Calu3 (cell line): ENCODE measurements around the gene ITPKB. TPM values are rescaled to one million over a fixed set of nuclear protein-coding genes. Genes with fewer than 3 reads are reported as not detected.
A peak's percentile ranks its signal among the peaks of the same experiment; 100 is the strongest.

Source experiments
- BruUV-seq: library from RNA; stranded (reverse); fragments of 400-500 nt; replicated peaks from 2 replicates; lab custom pipeline; 2021; lab: Mats Ljungman, UMichigan
- CTCF ChIA-PET: fragments of 300-600 bp; sonication (Branson Sonifier 250); formaldehyde crosslinking; loops from one replicate; lab custom pipeline; 2022; ENCODE audit warnings: antibody characterized with exemption; lab: Charles Lee
- DNase-seq: peaks from one replicate; pipeline ENCODE4 v3.0.0; 2022
- H3K27ac Mint-ChIP-seq: one replicate; pipeline ENCODE4 v1.8.0; 2022; ENCODE audit warnings: mixed read lengths; ENCODE audit not compliant: unreplicated experiment
- H3K27me3 Mint-ChIP-seq: one replicate; pipeline ENCODE4 v1.8.0; 2022; ENCODE audit warnings: mixed read lengths; ENCODE audit not compliant: unreplicated experiment
- H3K36me3 Mint-ChIP-seq: one replicate; pipeline ENCODE4 v1.8.0; 2022; ENCODE audit warnings: mild to moderate bottlenecking, moderate library complexity, mixed read lengths; ENCODE audit not compliant: insufficient read depth, unreplicated experiment
- H3K4me1 Mint-ChIP-seq: one replicate; pipeline ENCODE4 v1.8.0; 2022; ENCODE audit warnings: mild to moderate bottlenecking, low read depth, mixed read lengths; ENCODE audit not compliant: unreplicated experiment
- H3K4me3 Mint-ChIP-seq: one replicate; pipeline ENCODE4 v1.8.0; 2022; ENCODE audit warnings: mild to moderate bottlenecking, low read depth, moderate library complexity, mixed read lengths; ENCODE audit not compliant: unreplicated experiment
- H3K9me3 Mint-ChIP-seq: one replicate; pipeline ENCODE4 v1.8.0; 2022; ENCODE audit warnings: low read depth, mixed read lengths; ENCODE audit not compliant: unreplicated experiment
- CTCF ChIP-seq: fragments of 200-600 bp; IDR thresholded peaks from one replicate; pipeline ENCODE4 v1.8.0; 2022; ENCODE audit warnings: antibody characterized with exemption; ENCODE audit not compliant: unreplicated experiment
- intact Hi-C: fragments of 100-400 bp; cut with micrococcal nuclease; formaldehyde crosslinking; loops from one replicate; pipeline ENCODE4 v1.10.0; 2022; ENCODE audit not compliant: unreplicated experiment
- total RNA-seq: library from RNA; stranded (reverse); gene quantifications from 2 replicates; pipeline ENCODE4 v1.2.3, GENCODE V29; 2022

The ITPKB gene
- total RNA-seq, 1 experiment from 2014 or later, result 11.8 TPM

- Mint-ChIP-seq H3K9me3 (no peaks in the 10 kb centered on the region), H3K27ac (peak overlapping the region; percentile 97), H3K4me3 (peak overlapping the region; percentile 84), H3K4me1 (peaks cover under 1% of the 10 kb centered on the region), H3K36me3 (peaks cover 15% of the 10 kb centered on the region), H3K27me3 (no peaks in the 10 kb centered on the region)
- no peak for TF ChIP-seq CTCF
- CTCF ChIA-PET, result interaction anchor here (0.7 kb wide), 1 partner anchor 169 kb away, joined by 4 read pairs; no protein-coding TSS in a partner anchor
- BruUV-seq, result no TSS peak
- no peak for DNase-seq
- intact Hi-C loops, result no loop called here
Observed at GRCh38 chr1:226702318-226702956, 36.6 kb downstream of the ITPKB start.

GRCh38 chr1:226700861-226701260 is 38.2 kb downstream of the ITPKB start:
- H3K9me3 Mint-ChIP-seq, result no peaks in the 10 kb centered on the region
- DNase-seq, result no peak
- peaks cover 8% of the 10 kb centered on the region for H3K4me1 Mint-ChIP-seq
- no peaks in the 10 kb centered on the region for H3K27me3 Mint-ChIP-seq
- no TSS peak for BruUV-seq
- H3K36me3 Mint-ChIP-seq, result peaks cover 15% of the 10 kb centered on the region
- TF ChIP-seq CTCF, result no peak
- CTCF ChIA-PET, result interaction anchor here (0.5 to 1.2 kb wide), 2 partner anchors 14 to 99 kb away, joined by 3 to 4 read pairs; no protein-coding TSS in a partner anchor
- intact Hi-C loops, result no loop called here
- no peak overlapping the region for H3K4me3 Mint-ChIP-seq
- no peak overlapping the region for H3K27ac Mint-ChIP-seq

- no peak overlapping the region for H3K4me3 Mint-ChIP-seq
- DNase-seq, result no peak
- H3K9me3 Mint-ChIP-seq, result no peaks in the 10 kb centered on the region
- no peak overlapping the region for H3K27ac Mint-ChIP-seq
- intact Hi-C loops, result no loop called here
- peaks cover 8% of the 10 kb centered on the region for H3K4me1 Mint-ChIP-seq
- no peak for TF ChIP-seq CTCF
- H3K27me3 Mint-ChIP-seq, result no peaks in the 10 kb centered on the region
- BruUV-seq, result no TSS peak
- peaks cover 15% of the 10 kb centered on the region for H3K36me3 Mint-ChIP-seq
- CTCF ChIA-PET, result no interaction called here
Observed at GRCh38 chr1:226699166-226699565, 39.9 kb downstream of the ITPKB start.

- H3K4me3 Mint-ChIP-seq, result no peak overlapping the region
- no peak for TF ChIP-seq CTCF
- BruUV-seq, result no TSS peak
- intact Hi-C loops, result no loop called here
- CTCF ChIA-PET, result no interaction called here
- peaks cover 8% of the 10 kb centered on the region for H3K4me1 Mint-ChIP-seq
- no peaks in the 10 kb centered on the region for H3K27me3 Mint-ChIP-seq
- H3K9me3 Mint-ChIP-seq, result no peaks in the 10 kb centered on the region
- no peak overlapping the region for H3K27ac Mint-ChIP-seq
- peaks cover 11% of the 10 kb centered on the region for H3K36me3 Mint-ChIP-seq
- no peak for DNase-seq
Observed at GRCh38 chr1:226698659-226699058, 40.4 kb downstream of the ITPKB start.
